ENCODE measurements around the gene KIF16B.

KIF16B gene

GRCh38 chr20:16366529-16366928, 206.7 kb downstream of the KIF16B start:
- in situ Hi-C loops (cut with HindIII; ENCODE audit: low pct_ligation_motif_present, low sequenced_read_pairs): no loop called here
- Histone ChIP-seq H3K27ac (no peak overlapping the region), H3K36me3 (replicated peaks) (no peaks in the 10 kb centered on the region), H3K27me3 (replicated peaks) (no peaks in the 10 kb centered on the region), H3K4me3 (ENCODE audit: low read depth, low read length) (no peak overlapping the region)
- TF ChIP-seq CTCF (IDR thresholded peaks at IDR 0.05; ENCODE audit: low read depth, low read length, missing control alignments): no peak
- no peak for DNase-seq

DNA sequence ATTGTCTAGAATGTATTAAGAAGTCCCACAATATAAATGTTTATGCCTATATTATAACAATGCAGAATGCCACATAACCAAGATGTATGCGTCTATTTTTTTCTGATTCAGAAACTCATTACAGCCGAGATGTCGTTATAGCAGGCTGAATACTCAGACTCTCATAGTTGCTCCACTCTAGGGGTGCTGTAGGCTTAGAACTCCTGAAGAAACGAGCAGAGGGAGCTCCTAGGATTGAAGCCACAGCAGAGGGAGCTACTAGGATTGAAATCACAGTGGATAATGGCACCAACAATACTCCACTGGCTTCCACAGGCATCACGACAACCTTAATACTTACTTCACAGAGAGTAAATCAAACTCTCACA, 208.9 kb downstream of the KIF16B start:
- no peak overlapping the region for H3K4me3 ChIP-seq (ENCODE audit: low read depth, low read length)
- H3K27me3 ChIP-seq (replicated peaks): no peaks in the 10 kb centered on the region
- H3K36me3 ChIP-seq (replicated peaks): no peaks in the 10 kb centered on the region
- no peak for TF ChIP-seq CTCF (IDR thresholded peaks at IDR 0.05; ENCODE audit: low read depth, low read length, missing control alignments)
- in situ Hi-C loops (cut with HindIII; ENCODE audit: low pct_ligation_motif_present, low sequenced_read_pairs): no loop called here
- no peak for DNase-seq
- H3K27ac ChIP-seq: no peak overlapping the region

DNA sequence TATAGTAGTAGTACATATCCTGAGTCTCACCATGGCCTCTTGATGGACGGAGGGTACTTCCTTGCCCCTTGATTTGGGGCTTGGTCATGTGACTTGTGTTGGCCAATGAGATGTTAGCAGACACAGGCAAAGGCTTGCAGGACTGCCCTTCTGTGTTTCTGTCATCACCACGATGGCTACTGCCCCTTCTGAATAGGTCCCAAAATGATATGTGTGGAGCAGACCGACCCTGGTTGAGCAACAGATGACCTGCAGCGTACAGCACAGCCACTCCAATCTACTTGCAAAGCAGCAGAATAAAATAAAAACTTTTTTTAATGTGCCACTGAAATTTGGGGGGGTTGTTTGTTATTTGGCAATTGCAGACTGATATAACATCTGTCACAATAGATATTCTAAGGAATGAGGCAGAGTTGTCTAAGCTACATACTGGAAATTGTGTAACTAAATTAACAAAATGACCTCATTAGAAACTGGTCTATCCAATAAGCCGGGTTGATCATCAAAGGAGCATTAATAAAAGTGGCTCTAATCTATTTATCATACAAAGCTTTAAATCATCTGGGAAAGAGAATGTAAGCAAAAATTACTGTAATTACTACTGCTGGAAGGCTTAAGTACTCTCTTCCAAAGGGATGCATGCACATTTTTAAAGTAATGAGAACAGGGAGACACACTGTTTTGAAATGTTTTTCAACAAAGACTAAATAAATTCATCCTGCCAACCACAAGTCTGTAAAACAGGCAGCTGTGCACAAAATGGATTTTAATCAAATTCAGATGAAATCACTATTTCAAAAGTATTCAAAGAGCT, 209.5 kb downstream of the KIF16B start:
- in situ Hi-C loops (cut with HindIII; ENCODE audit: low pct_ligation_motif_present, low sequenced_read_pairs): no loop called here
- Histone ChIP-seq H3K27ac (no peak overlapping the region), H3K27me3 (replicated peaks) (no peaks in the 10 kb centered on the region), H3K4me3 (ENCODE audit: low read depth, low read length) (no peak overlapping the region), H3K36me3 (replicated peaks) (no peaks in the 10 kb centered on the region)
- DNase-seq: no peak
- TF ChIP-seq CTCF (IDR thresholded peaks at IDR 0.05; ENCODE audit: low read depth, low read length, missing control alignments): no peak

GRCh38 chr20:16362642-16363041, 210.6 kb downstream of the KIF16B start:
- in situ Hi-C loops (cut with HindIII; ENCODE audit: low pct_ligation_motif_present, low sequenced_read_pairs): no loop called here
- TF ChIP-seq CTCF (IDR thresholded peaks at IDR 0.05; ENCODE audit: low read depth, low read length, missing control alignments): no peak
- Histone ChIP-seq H3K27me3 (replicated peaks) (no peaks in the 10 kb centered on the region), H3K36me3 (replicated peaks) (no peaks in the 10 kb centered on the region), H3K4me3 (ENCODE audit: low read depth, low read length) (no peak overlapping the region), H3K27ac (no peak overlapping the region)
- DNase-seq: no peak

GRCh38 chr20:16360668-16361067, 212.6 kb downstream of the KIF16B start:
- Histone ChIP-seq H3K4me3 (ENCODE audit: low read depth, low read length) (no peak overlapping the region), H3K27ac (no peak overlapping the region), H3K36me3 (replicated peaks) (no peaks in the 10 kb centered on the region), H3K27me3 (replicated peaks) (no peaks in the 10 kb centered on the region)
- no peak for TF ChIP-seq CTCF (IDR thresholded peaks at IDR 0.05; ENCODE audit: low read depth, low read length, missing control alignments)
- in situ Hi-C loops (cut with HindIII; ENCODE audit: low pct_ligation_motif_present, low sequenced_read_pairs): no loop called here
- DNase-seq: no peak

GRCh38 chr20:16353417-16353781, 219.8 kb downstream of the KIF16B start:
- TF ChIP-seq CTCF (IDR thresholded peaks at IDR 0.05; ENCODE audit: low read depth, low read length, missing control alignments): no peak
- in situ Hi-C loops (cut with HindIII; ENCODE audit: low pct_ligation_motif_present, low sequenced_read_pairs): no loop called here
- Histone ChIP-seq H3K36me3 (replicated peaks) (no peaks in the 10 kb centered on the region), H3K4me3 (ENCODE audit: low read depth, low read length) (no peak overlapping the region), H3K27ac (no peak overlapping the region), H3K27me3 (replicated peaks) (no peaks in the 10 kb centered on the region)
- DNase-seq: no peak
